ENCODE measurements around the gene NME7. TPM values are rescaled to one million over a fixed set of nuclear protein-coding genes. Genes with fewer than 3 reads are reported as not detected.

NME7 gene
- total and polyA plus RNA-seq, 2 experiments from 2014 or later, result 22.3 to 35.3 TPM

DNA sequence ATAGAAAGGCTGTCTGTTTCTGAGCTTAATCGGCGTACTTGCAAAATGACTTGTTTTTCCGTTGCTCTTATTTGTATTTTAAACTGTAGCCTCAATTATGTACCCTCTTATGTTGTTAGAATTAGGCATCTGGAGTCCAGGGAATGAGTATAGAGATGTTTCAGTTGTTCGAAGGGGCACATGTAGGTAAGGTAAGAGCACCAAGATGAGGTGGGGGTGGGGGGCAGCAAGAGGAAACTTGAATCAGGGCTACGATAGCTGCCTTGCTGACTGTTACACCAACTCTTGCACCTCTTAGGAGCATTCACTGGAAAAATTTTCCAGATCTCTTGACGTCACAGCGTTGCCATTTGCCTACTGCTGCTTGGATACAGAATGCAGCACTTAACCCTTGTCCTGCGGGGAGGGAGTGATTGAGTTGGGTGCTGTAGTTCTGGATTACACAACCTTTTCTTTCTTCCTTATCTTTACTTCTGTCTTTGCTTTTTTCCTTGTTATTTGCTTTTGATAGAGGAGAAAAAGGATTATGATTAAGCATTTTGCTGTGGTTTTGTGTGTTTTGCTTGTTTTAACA lies 257.9 kb downstream of the NME7 start:
- Histone ChIP-seq H3K4me3 (no peak overlapping the region), H3K27me3 (replicated peaks; ENCODE audit: insufficient read depth) (0 out of 2 replicates have a peak, but pooled peaks cover 4% of the 10 kb centered on the region), H3K4me1 (ENCODE audit: insufficient read depth) (peaks cover 50% of the 10 kb centered on the region), H3K36me3 (ENCODE audit: low read depth) (peaks cover 4% of the 10 kb centered on the region; the same call in 1 of the 2 replicates), H4K20me1 (ENCODE audit: insufficient read depth) (no peaks in the 10 kb centered on the region), H2AFZ (peak overlapping the region; percentile 26; the same call in 1 of the 2 replicates), H3K9me3 (ENCODE audit: low read depth) (no peaks in the 10 kb centered on the region), H3K9ac (no peak overlapping the region), H3K27ac (no peak overlapping the region), H3K9me2 (ENCODE audit: insufficient read depth) (no peaks in the 10 kb centered on the region), H3F3A (ENCODE audit: insufficient read depth) (peaks cover 3% of the 10 kb centered on the region), H3K79me2 (ENCODE audit: insufficient read depth) (peaks cover 45% of the 10 kb centered on the region), H3K4me2 (ENCODE audit: unreplicated experiment) (no peak overlapping the region)
- in situ Hi-C loops (cut with MboI), result loop anchor here (25.0 kb wide), 1 partner anchor 672 kb away; no protein-coding TSS in a partner anchor
- no peak for DNase-seq
- 82 to 84% methylated on average over 8 of the region's 8 CpGs for WGBS, 2 experiments (ENCODE audit: low coverage in 1 of 2, low lambda C conversion rate in 2 of 2, missing lambda C conversion rate in 2 of 2)
- TF ChIP-seq EZH2phosphoT487 (IDR thresholded peaks at IDR 0.05; ENCODE audit: insufficient read depth, low read depth), result no peak

DNA sequence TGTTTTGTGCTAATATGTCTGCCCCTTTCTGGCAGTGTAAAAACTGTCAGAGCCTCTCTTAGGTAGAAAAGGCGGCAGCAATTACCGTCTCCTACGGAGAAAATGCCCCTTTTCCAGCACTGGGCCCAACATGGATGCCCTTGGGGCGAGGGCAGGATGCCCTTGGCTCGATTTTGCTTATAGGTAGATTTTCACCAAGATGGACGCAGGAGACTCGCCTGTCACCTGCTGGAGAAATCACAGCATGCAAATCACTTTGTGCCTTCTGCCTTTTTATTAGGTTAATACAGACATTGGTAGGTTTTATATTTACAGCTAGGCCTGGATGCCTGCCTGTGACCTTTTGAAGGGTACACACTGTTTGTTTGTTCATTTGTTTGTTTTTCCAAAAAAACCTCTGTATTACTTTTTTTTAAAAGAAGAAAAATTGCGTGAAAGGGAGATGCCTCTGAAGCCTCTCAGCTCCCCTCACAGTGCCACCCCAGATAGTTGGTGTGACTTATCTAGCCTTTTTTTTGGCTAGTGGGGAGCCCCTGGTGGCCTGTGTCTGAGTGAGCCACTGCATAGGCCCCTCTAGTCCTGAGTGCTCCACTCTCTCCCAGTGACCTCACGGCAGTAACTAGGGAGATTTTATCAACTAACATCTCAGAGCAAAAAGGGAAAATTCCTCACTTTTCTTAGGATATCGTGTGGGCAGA lies 258.6 kb downstream of the NME7 start:
- in situ Hi-C loops (cut with MboI), result loop anchor here (25.0 kb wide), 1 partner anchor 672 kb away; no protein-coding TSS in a partner anchor

DNA sequence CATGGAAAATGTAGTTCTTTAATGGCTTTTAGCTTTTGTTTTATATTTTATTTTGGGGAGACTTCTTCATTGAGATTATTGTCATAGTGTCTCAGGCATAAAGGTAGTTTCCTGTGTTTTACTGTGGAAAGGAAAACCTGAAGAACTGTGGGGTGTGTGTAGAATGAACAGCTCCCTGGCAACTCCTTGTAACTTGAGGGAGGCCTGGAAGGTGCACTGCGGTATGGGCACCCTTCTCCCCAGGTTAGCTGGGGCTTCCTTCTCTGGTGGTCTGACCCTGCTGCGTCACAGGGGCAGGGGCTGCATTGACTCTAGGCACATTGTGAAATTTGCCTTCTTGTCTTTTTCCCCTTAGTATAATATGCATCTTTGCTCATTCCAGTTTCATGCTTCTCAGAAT lies 259.4 kb downstream of the NME7 start:
- in situ Hi-C loops (cut with MboI), result loop anchor here (25.0 kb wide), 1 partner anchor 671 kb away; no protein-coding TSS in a partner anchor

More for the DNA sequence above, 258.6 kb downstream of the NME7 start:
- H2AFZ ChIP-seq, result no peak overlapping the region
- no peak for DNase-seq
- no peak overlapping the region for H3K4me2 ChIP-seq (ENCODE audit: unreplicated experiment)
- no peaks in the 10 kb centered on the region for H4K20me1 ChIP-seq (ENCODE audit: insufficient read depth)
- no peak overlapping the region for H3K27ac ChIP-seq
- H3K27me3 ChIP-seq (replicated peaks; ENCODE audit: insufficient read depth), result 0 out of 2 replicates have a peak, but pooled peaks cover 4% of the 10 kb centered on the region
- 93 to 97% methylated on average over 10 of the region's 10 CpGs for WGBS, 2 experiments (ENCODE audit: low coverage in 1 of 2, low lambda C conversion rate in 2 of 2, missing lambda C conversion rate in 2 of 2)
- no peak for TF ChIP-seq EZH2 (IDR thresholded peaks at IDR 0.05; ENCODE audit: insufficient read depth, poor library complexity, severe bottlenecking)
- no peak for TF ChIP-seq EZH2phosphoT487 (IDR thresholded peaks at IDR 0.05; ENCODE audit: insufficient read depth, low read depth)
- H3K9me3 ChIP-seq (ENCODE audit: low read depth), result no peaks in the 10 kb centered on the region
- no peak overlapping the region for H3K4me3 ChIP-seq
- no peaks in the 10 kb centered on the region for H3K36me3 ChIP-seq (ENCODE audit: low read depth)
- H3F3A ChIP-seq (ENCODE audit: insufficient read depth), result peaks cover 3% of the 10 kb centered on the region
- peaks cover 45% of the 10 kb centered on the region for H3K79me2 ChIP-seq (ENCODE audit: insufficient read depth)
- peaks cover 46% of the 10 kb centered on the region for H3K4me1 ChIP-seq (ENCODE audit: insufficient read depth)
- H3K9me2 ChIP-seq (ENCODE audit: insufficient read depth), result no peaks in the 10 kb centered on the region
- H3K9ac ChIP-seq, result no peak overlapping the region

DNA sequence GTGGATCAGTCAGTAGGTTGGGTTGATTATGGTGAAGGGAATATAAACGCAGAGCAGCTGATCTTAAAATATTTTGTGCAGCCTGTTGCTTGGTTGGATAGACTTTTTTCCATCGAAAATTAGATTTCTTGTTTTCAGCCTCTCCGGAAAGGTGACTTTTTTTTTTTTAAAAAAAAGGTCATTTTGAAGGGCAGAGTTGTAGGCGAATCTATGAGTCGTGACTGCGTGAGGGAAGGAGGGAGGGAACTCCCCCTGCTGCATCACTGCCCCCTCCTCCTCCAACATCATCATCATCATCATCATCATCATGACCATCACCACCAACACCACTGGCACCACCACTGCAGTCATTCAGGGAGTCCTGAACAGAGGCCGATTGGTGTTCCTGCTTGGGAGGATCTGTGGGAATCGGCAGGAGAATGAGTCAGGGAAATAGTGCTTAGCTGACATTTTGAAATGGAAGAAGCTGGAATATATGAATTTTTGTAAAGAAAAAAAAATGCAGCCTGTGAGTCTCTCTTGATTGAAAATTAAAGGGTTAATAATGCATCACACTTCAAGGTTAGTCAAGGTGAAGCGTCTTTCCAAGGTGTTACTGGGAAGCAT lies 259.9 kb downstream of the NME7 start:
- DNase-seq, result peak; percentile 55
- peak overlapping the region; percentile 77 for H3K4me2 ChIP-seq (ENCODE audit: unreplicated experiment)
- WGBS, 2 experiments (ENCODE audit: low coverage in 1 of 2, low lambda C conversion rate in 2 of 2, missing lambda C conversion rate in 2 of 2), result 69 to 76% methylated on average over 7 to 9 of the region's 9 CpGs
- H3K4me3 ChIP-seq, result peak overlapping the region; percentile 94
- peak overlapping the region; percentile 89 for H2AFZ ChIP-seq
- in situ Hi-C loops (cut with MboI), result loop anchor here (25.0 kb wide), 1 partner anchor 670 kb away; no protein-coding TSS in a partner anchor
- no peaks in the 10 kb centered on the region for H4K20me1 ChIP-seq (ENCODE audit: insufficient read depth)
- H3K4me1 ChIP-seq (ENCODE audit: insufficient read depth), result peaks cover 34% of the 10 kb centered on the region
- H3K36me3 ChIP-seq (ENCODE audit: low read depth), result no peaks in the 10 kb centered on the region
- H3K27ac ChIP-seq, result peak overlapping the region; percentile 11; the same call in 1 of the 2 replicates
- H3K27me3 ChIP-seq (replicated peaks; ENCODE audit: insufficient read depth), result 0 out of 2 replicates have a peak, but pooled peaks cover 4% of the 10 kb centered on the region
- peak overlapping the region; percentile 69 for H3K9ac ChIP-seq
- TF ChIP-seq EZH2phosphoT487 (IDR thresholded peaks at IDR 0.05; ENCODE audit: insufficient read depth, low read depth) (no peak), EZH2 (IDR thresholded peaks at IDR 0.05; ENCODE audit: insufficient read depth, poor library complexity, severe bottlenecking) (no peak)
- peaks cover 3% of the 10 kb centered on the region for H3F3A ChIP-seq (ENCODE audit: insufficient read depth)
- H3K9me2 ChIP-seq (ENCODE audit: insufficient read depth), result no peaks in the 10 kb centered on the region
- H3K9me3 ChIP-seq (ENCODE audit: low read depth), result no peaks in the 10 kb centered on the region
- peaks cover 45% of the 10 kb centered on the region for H3K79me2 ChIP-seq (ENCODE audit: insufficient read depth)

More for the DNA sequence above, 259.4 kb downstream of the NME7 start:
- no peak overlapping the region for H3K9ac ChIP-seq
- H3F3A ChIP-seq (ENCODE audit: insufficient read depth), result peaks cover 3% of the 10 kb centered on the region
- peaks cover 45% of the 10 kb centered on the region for H3K79me2 ChIP-seq (ENCODE audit: insufficient read depth)
- no peak overlapping the region for H3K27ac ChIP-seq
- 0 out of 2 replicates have a peak, but pooled peaks cover 4% of the 10 kb centered on the region for H3K27me3 ChIP-seq (replicated peaks; ENCODE audit: insufficient read depth)
- TF ChIP-seq EZH2phosphoT487 (IDR thresholded peaks at IDR 0.05; ENCODE audit: insufficient read depth, low read depth) (no peak), EZH2 (IDR thresholded peaks at IDR 0.05; ENCODE audit: insufficient read depth, poor library complexity, severe bottlenecking) (no peak)
- H3K9me2 ChIP-seq (ENCODE audit: insufficient read depth), result no peaks in the 10 kb centered on the region
- no peak for DNase-seq
- 79 to 88% methylated on average over 2 of the region's 2 CpGs for WGBS, 2 experiments (ENCODE audit: low coverage in 1 of 2, low lambda C conversion rate in 2 of 2, missing lambda C conversion rate in 2 of 2)
- H3K4me2 ChIP-seq (ENCODE audit: unreplicated experiment), result peak overlapping the region; percentile 77
- H3K4me1 ChIP-seq (ENCODE audit: insufficient read depth), result peaks cover 39% of the 10 kb centered on the region
- H3K9me3 ChIP-seq (ENCODE audit: low read depth), result no peaks in the 10 kb centered on the region
- no peaks in the 10 kb centered on the region for H4K20me1 ChIP-seq (ENCODE audit: insufficient read depth)
- H2AFZ ChIP-seq, result peak overlapping the region; percentile 89; the same call in 1 of the 2 replicates
- no peaks in the 10 kb centered on the region for H3K36me3 ChIP-seq (ENCODE audit: low read depth)
- peak overlapping the region; percentile 94 for H3K4me3 ChIP-seq
